Activated CD4-positive, alpha-beta T cell treated with anti-CD3 and anti-CD28 coated beads, Interleukin-2, amount 50 U/mL, for 24 hours (primary cell): ENCODE results near the gene ARID5A.
"Not testable (repeated sequence)": the region's sequence is repeated elsewhere in the genome, so short reads cannot be mapped to it uniquely, and the experiment has no call there.

ENCODE experiments used
- DNase-seq, 2 donors: peaks; one replicate each; pipeline ENCODE4 v3.0.0-alpha.2; 2020; ENCODE audit warnings: low read depth in 1 of 2, low spot score in 1 of 2

ARID5A gene

GRCh38 chr2:96539215-96539920 lies 2.8 kb downstream of the ARID5A start:
- no peak for DNase-seq

- DNase-seq = no peak
These were observed 3.6 kb downstream of the ARID5A start for GRCh38 chr2:96540136-96540535.

GRCh38 chr2:96541398-96542152 lies 5.0 kb downstream of the ARID5A start:
- DNase-seq = no peak

- DNase-seq = no peak
These were observed 5.9 kb downstream of the ARID5A start for GRCh38 chr2:96542357-96542977.

- DNase-seq = no peak
These were observed 9.8 kb downstream of the ARID5A start for GRCh38 chr2:96546321-96546720.

GRCh38 chr2:96546797-96547196 lies 10.2 kb downstream of the ARID5A start:
- DNase-seq = no peak

- DNase-seq = no peak
These were observed 10.7 kb downstream of the ARID5A start for GRCh38 chr2:96547203-96547641.

GRCh38 chr2:96547731-96548171 lies 11.2 kb downstream of the ARID5A start:
- DNase-seq = no peak

- no peak for DNase-seq
These were observed 12.3 kb downstream of the ARID5A start for GRCh38 chr2:96548558-96549465.

- no peak for DNase-seq
These were observed 12.9 kb downstream of the ARID5A start for GRCh38 chr2:96549466-96549785.

GRCh38 chr2:96549967-96550786 lies 13.6 kb downstream of the ARID5A start:
- DNase-seq = no peak

GRCh38 chr2:96550787-96551604 lies 14.4 kb downstream of the ARID5A start:
- DNase-seq = no peak

- no peak for DNase-seq
These were observed 15.2 kb downstream of the ARID5A start for GRCh38 chr2:96551605-96552314.

GRCh38 chr2:96552315-96553175 lies 16.0 kb downstream of the ARID5A start:
- no peak for DNase-seq

GRCh38 chr2:96553176-96553956 lies 16.8 kb downstream of the ARID5A start:
- no peak for DNase-seq

GRCh38 chr2:96553957-96554292 lies 17.4 kb downstream of the ARID5A start:
- DNase-seq = not testable (repeated sequence)
